ENCODE data around the gene ZNF385B.
A peak's percentile ranks its signal among the peaks of the same experiment; 100 is the strongest.

DNA sequence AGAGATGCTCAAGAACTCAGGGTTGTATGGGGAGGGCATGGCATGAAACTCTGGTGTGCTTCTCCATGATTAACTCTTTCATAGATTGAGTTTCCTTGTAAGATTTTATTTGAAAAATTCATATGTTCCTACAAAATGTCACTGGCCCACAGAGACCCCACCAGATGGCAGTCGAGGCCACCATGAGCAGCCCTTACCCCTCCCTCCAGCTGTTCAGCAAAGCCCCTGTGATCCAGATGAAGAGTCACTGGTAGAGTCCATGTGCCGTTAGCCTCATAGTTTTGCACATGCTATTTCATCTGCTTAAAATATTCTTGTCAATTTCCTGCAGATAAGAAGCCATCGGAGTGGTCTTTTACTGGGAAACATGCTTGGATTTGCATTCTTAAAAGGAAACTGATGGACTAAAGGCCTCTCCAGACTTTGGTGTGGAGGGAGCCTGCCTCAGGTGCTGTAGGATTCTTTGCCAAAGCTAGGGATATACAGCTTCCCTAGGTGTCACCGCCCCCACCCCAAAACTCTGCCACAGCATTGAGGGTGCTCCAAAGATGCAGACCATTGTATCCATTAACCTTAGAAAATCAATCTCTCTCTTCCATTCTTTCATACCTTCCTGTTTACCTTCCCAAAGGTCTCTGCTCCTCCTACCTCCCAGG, 18.8 kb downstream of the ZNF385B start:
- TF ChIP-seq, protein P1, sequence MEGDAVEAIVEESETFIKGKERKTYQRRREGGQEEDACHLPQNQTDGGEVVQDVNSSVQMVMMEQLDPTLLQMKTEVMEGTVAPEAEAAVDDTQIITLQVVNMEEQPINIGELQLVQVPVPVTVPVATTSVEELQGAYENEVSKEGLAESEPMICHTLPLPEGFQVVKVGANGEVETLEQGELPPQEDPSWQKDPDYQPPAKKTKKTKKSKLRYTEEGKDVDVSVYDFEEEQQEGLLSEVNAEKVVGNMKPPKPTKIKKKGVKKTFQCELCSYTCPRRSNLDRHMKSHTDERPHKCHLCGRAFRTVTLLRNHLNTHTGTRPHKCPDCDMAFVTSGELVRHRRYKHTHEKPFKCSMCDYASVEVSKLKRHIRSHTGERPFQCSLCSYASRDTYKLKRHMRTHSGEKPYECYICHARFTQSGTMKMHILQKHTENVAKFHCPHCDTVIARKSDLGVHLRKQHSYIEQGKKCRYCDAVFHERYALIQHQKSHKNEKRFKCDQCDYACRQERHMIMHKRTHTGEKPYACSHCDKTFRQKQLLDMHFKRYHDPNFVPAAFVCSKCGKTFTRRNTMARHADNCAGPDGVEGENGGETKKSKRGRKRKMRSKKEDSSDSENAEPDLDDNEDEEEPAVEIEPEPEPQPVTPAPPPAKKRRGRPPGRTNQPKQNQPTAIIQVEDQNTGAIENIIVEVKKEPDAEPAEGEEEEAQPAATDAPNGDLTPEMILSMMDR (IDR thresholded peaks at IDR 0.05): peak in 8 of 12 donors; percentile 14 to 37 (median 23)
- no peak for TF ChIP-seq POLR2A (IDR thresholded peaks at IDR 0.05)

Measured in heart left ventricle (tissue), 13 donors.